Mammary epithelial cell (primary cell): ENCODE results near the gene DEFB132.

Source experiments
- CTCF ChIP-seq, 2 donors: IDR thresholded peaks in 1 of 2; conservative IDR thresholded peaks in 1 of 2; 2 replicates each; pipeline ENCODE4 v1.5.1; 2011 to 2012; ENCODE audit warnings: inconsistent platforms in 2 of 2, low read length in 2 of 2, mild to moderate bottlenecking in 2 of 2, control low read depth in 1 of 2, low read depth in 1 of 2; ENCODE audit not compliant: insufficient read depth in 1 of 2; ENCODE audit errors: extremely low read depth in 1 of 2
- EZH2 ChIP-seq: IDR thresholded peaks from 2 replicates; pipeline ENCODE4 v1.6.1; 2012; ENCODE audit warnings: low read length, inconsistent platforms, borderline replicate concordance

GRCh38 chr20:278181-278580 lies 20.7 kb downstream of the DEFB132 start:
- TF ChIP-seq CTCF (conservative IDR thresholded peaks at IDR 0.05 in 1 of 2, IDR thresholded peaks at IDR 0.05 in 1 of 2; ENCODE audit: extremely low read depth in 1 of 2, insufficient read depth in 1 of 2, low read depth in 1 of 2, low read length in 2 of 2) (no peak), EZH2 (peak; percentile 42)
